Neutrophil (primary cell): ENCODE data around the gene MAGEB2.

Source experiments
- H3K27ac ChIP-seq: fragments of 200-600 bp; sonication (generic); 2 replicates; pipeline ENCODE4 v1.5.1; 2016; ENCODE audit warnings: mild to moderate bottlenecking, moderate library complexity
- H3K27me3 ChIP-seq: fragments of 200-600 bp; sonication (generic); 2 replicates; pipeline ENCODE4 v1.6.0; 2016; ENCODE audit warnings: mild to moderate bottlenecking
- H3K36me3 ChIP-seq: fragments of 200-600 bp; sonication (generic); 2 replicates; pipeline ENCODE4 v1.5.1; 2017
- H3K4me1 ChIP-seq, 2 experiments: fragments of 200-600 bp in 1 of 2; sonication (generic) in 1 of 2; 1 replicate in 1 of 2; 2 replicates in 1 of 2; pipeline versions ENCODE4 v1.5.1 to v1.6.1; 2013 to 2016; ENCODE audit warnings: low read depth in 1 of 2, low read length in 1 of 2, mild to moderate bottlenecking in 1 of 2, moderate library complexity in 1 of 2; ENCODE audit not compliant: control insufficient read depth in 1 of 2, insufficient read depth in 1 of 2
- H3K4me3 ChIP-seq, 2 experiments: fragments of 200-600 bp in 1 of 2; sonication (generic) in 1 of 2; 1 replicate in 1 of 2; 2 replicates in 1 of 2; pipeline ENCODE4 v1.5.1; 2013 to 2016; ENCODE audit warnings: low read depth in 1 of 2, low read length in 1 of 2, mild to moderate bottlenecking in 1 of 2, moderate library complexity in 1 of 2
- H3K9me3 ChIP-seq: fragments of 200-600 bp; sonication (generic); 2 replicates; pipeline ENCODE4 v1.5.1; 2016
- CTCF ChIP-seq: fragments of 200-600 bp; sonication (generic); IDR thresholded peaks from 2 replicates; pipeline ENCODE4 v1.5.1; 2016; ENCODE audit warnings: antibody characterized with exemption

MAGEB2 gene

GRCh38 chrX:30196322-30196721 lies 19.0 kb upstream of the MAGEB2 start:
- no peak for TF ChIP-seq CTCF
- Histone ChIP-seq H3K27me3 (no peaks in the 10 kb centered on the region), H3K4me1 (no peaks in the 10 kb centered on the region), H3K27ac (no peak overlapping the region), H3K4me3 (no peak overlapping the region), H3K9me3 (no peaks in the 10 kb centered on the region), H3K36me3 (no peaks in the 10 kb centered on the region)

GRCh38 chrX:30212172-30212571 lies 3.2 kb upstream of the MAGEB2 start:
- Histone ChIP-seq H3K9me3 (no peaks in the 10 kb centered on the region), H3K4me3 (no peak overlapping the region), H3K27ac (no peak overlapping the region), H3K27me3 (no peaks in the 10 kb centered on the region), H3K36me3 (no peaks in the 10 kb centered on the region), H3K4me1 (no peaks in the 10 kb centered on the region)
- no peak for TF ChIP-seq CTCF

- no peaks in the 10 kb centered on the region for H3K4me1 ChIP-seq
- H3K9me3 ChIP-seq, result no peaks in the 10 kb centered on the region
- H3K4me3 ChIP-seq, result no peak overlapping the region
- no peak for TF ChIP-seq CTCF
- no peaks in the 10 kb centered on the region for H3K36me3 ChIP-seq
- no peak overlapping the region for H3K27ac ChIP-seq
- H3K27me3 ChIP-seq, result no peaks in the 10 kb centered on the region
These were observed 2.1 kb downstream of the MAGEB2 start for GRCh38 chrX:30217465-30217864.

GRCh38 chrX:30219372-30219771 lies 4.0 kb downstream of the MAGEB2 start:
- no peak for TF ChIP-seq CTCF
- H3K27me3 ChIP-seq, result no peaks in the 10 kb centered on the region
- no peaks in the 10 kb centered on the region for H3K36me3 ChIP-seq

GRCh38 chrX:30220661-30221060 lies 5.3 kb downstream of the MAGEB2 start:
- no peaks in the 10 kb centered on the region for H3K36me3 ChIP-seq
- H3K4me3 ChIP-seq, result no peak overlapping the region
- TF ChIP-seq CTCF, result no peak
- H3K4me1 ChIP-seq, result no peaks in the 10 kb centered on the region
- H3K27ac ChIP-seq, result no peak overlapping the region
- no peaks in the 10 kb centered on the region for H3K27me3 ChIP-seq
- H3K9me3 ChIP-seq, result no peaks in the 10 kb centered on the region

More at GRCh38 chrX:30219372-30219771, 4.0 kb downstream of the MAGEB2 start:
- no peak overlapping the region for H3K27ac ChIP-seq
- H3K9me3 ChIP-seq, result no peaks in the 10 kb centered on the region
- no peak overlapping the region for H3K4me3 ChIP-seq
- H3K4me1 ChIP-seq, result no peaks in the 10 kb centered on the region

- Histone ChIP-seq H3K27me3 (no peaks in the 10 kb centered on the region), H3K4me3 (no peak overlapping the region), H3K9me3 (no peaks in the 10 kb centered on the region), H3K27ac (no peak overlapping the region), H3K4me1 (no peaks in the 10 kb centered on the region), H3K36me3 (no peaks in the 10 kb centered on the region)
- no peak for TF ChIP-seq CTCF
These were observed 9.2 kb downstream of the MAGEB2 start for GRCh38 chrX:30224536-30224935.
